ENCODE data around the gene TGFB2. TPM values are rescaled to one million over a fixed set of nuclear protein-coding genes. Genes with fewer than 3 reads are reported as not detected.

TGFB2 gene
- total RNA-seq, 4 donors from 2014 or later, result 0.38 to 6.8 (median 2.4) TPM

GRCh38 chr1:218317061-218317460, 28.1 kb upstream of the TGFB2 start:
- TF ChIP-seq CTCF (IDR thresholded peaks at IDR 0.05; ENCODE audit: low read depth), result no peak

GRCh38 chr1:218322762-218323161, 22.4 kb upstream of the TGFB2 start:
- no peak for TF ChIP-seq CTCF (IDR thresholded peaks at IDR 0.05; ENCODE audit: low read depth)

- TF ChIP-seq CTCF (IDR thresholded peaks at IDR 0.05; ENCODE audit: low read depth), result no peak
Measured at GRCh38 chr1:218323568-218324225, 21.4 kb upstream of the TGFB2 start.

- TF ChIP-seq CTCF (IDR thresholded peaks at IDR 0.05; ENCODE audit: low read depth), result no peak
Measured at GRCh38 chr1:218324226-218324580, 20.9 kb upstream of the TGFB2 start.

- TF ChIP-seq CTCF (IDR thresholded peaks at IDR 0.05; ENCODE audit: low read depth), result no peak
Measured at GRCh38 chr1:218328769-218329168, 16.4 kb upstream of the TGFB2 start.

- TF ChIP-seq CTCF (IDR thresholded peaks at IDR 0.05; ENCODE audit: low read depth), result no peak
Measured at GRCh38 chr1:218330043-218330623, 15.0 kb upstream of the TGFB2 start.

GRCh38 chr1:218332416-218332815, 12.7 kb upstream of the TGFB2 start:
- TF ChIP-seq CTCF (IDR thresholded peaks at IDR 0.05; ENCODE audit: low read depth), result no peak

Data from subcutaneous adipose tissue (tissue), 4 donors.